K562 (cell line): ENCODE measurements around the gene LRP1B. TPM values are rescaled to one million over a fixed set of nuclear protein-coding genes. Genes with fewer than 3 reads are reported as not detected.

Experiments
- ATAC-seq: fragments of 200-7000 bp; cut with Tn5 transposase; 3 replicates; pipeline ENCODE4 v1.9.1; 2020; ENCODE audit warnings: moderate library complexity
- BruUV-seq: library from RNA; stranded (reverse); fragments of 400-500 nt; replicated peaks from 2 replicates; lab custom pipeline; 2021; lab: Mats Ljungman, UMichigan
- CTCF ChIA-PET: fragments of 300-600 bp; formaldehyde crosslinking; extraction: SDS; loops from one replicate; lab custom pipeline; 2021; ENCODE audit warnings: low intra/inter-chr PET ratio; lab: Yijun Ruan, JAX
- POLR2A ChIA-PET: fragments of 300-600, 350-650 bp; sonication (Branson Sonifier 250); formaldehyde crosslinking; extraction: SDS; loops from one replicate; lab custom pipeline; 2021; ENCODE audit warnings: antibody characterized with exemption, inconsistent platforms; lab: Yijun Ruan, JAX
- DNase-seq, 4 experiments: peaks; one replicate each; pipeline versions ENCODE4 v3.0.0 to v3.0.0-alpha.2; 2011 to 2018; ENCODE audit warnings: low spot score in 3 of 4, mixed read lengths in 3 of 4; ENCODE audit errors: extremely low read depth in 1 of 4
- FAIRE-seq: peaks from 2 replicates; lab custom pipeline; 2011; peaks lifted over from hg19 to GRCh38; lab: Jason Lieb, UNC
- H2AFZ ChIP-seq: 2 replicates; pipeline ENCODE4 v1.6.0; 2011; ENCODE audit warnings: low read depth, low read length, control low read depth, inconsistent platforms
- H3K27ac ChIP-seq: fragments of 200-600 bp; 3 replicates; pipeline ENCODE4 v1.8.0; 2011; ENCODE audit warnings: low read depth, mild to moderate bottlenecking, control low read depth, inconsistent platforms, low read length, moderate library complexity, mixed read lengths; ENCODE audit errors: extremely low read depth
- H3K27me3 ChIP-seq, 2 experiments: fragments of 300-600 bp in 1 of 2; 2 replicates in 1 of 2; 3 replicates in 1 of 2; pipeline versions ENCODE4 v1.6.0 to v1.8.0; 2011; ENCODE audit warnings: inconsistent platforms in 2 of 2, low read length in 2 of 2, mild to moderate bottlenecking in 1 of 2, mixed read lengths in 1 of 2, moderate library complexity in 1 of 2; ENCODE audit not compliant: control insufficient read depth in 2 of 2, insufficient read depth in 2 of 2
- H3K36me3 ChIP-seq: fragments of 300-600 bp; 3 replicates; pipeline ENCODE4 v1.8.0; 2011; ENCODE audit warnings: mild to moderate bottlenecking, low read length, inconsistent platforms; ENCODE audit not compliant: control insufficient read depth, insufficient read depth
- H3K4me1 ChIP-seq, 2 experiments: fragments of 200-600 bp in 1 of 2; replicated peaks in 1 of 2; 2 replicates in 1 of 2; 3 replicates in 1 of 2; pipeline versions ENCODE4 v1.5.1 to v1.8.0; 2011; ENCODE audit warnings: inconsistent platforms in 2 of 2, low read length in 2 of 2, mild to moderate bottlenecking in 1 of 2, mixed read lengths in 1 of 2, moderate library complexity in 1 of 2; ENCODE audit not compliant: control insufficient read depth in 2 of 2, insufficient read depth in 2 of 2
- H3K4me2 ChIP-seq: 2 replicates; pipeline ENCODE4 v1.6.1; 2011; ENCODE audit warnings: low read length, control low read depth, inconsistent platforms, mixed read lengths; ENCODE audit not compliant: insufficient read depth
- H3K4me3 ChIP-seq: fragments of 200-600 bp; sonication (generic), shearing (Covaris generic); 2 replicates; pipeline ENCODE4 v1.5.1; 2016; ENCODE audit warnings: control low read depth, inconsistent platforms
- H3K79me2 ChIP-seq: fragments of 200-600 bp; 3 replicates; pipeline ENCODE4 v1.8.0; 2011; ENCODE audit warnings: low read length, inconsistent platforms; ENCODE audit not compliant: control insufficient read depth, insufficient read depth
- H3K9ac ChIP-seq, 2 experiments: 2 replicates each; pipeline versions ENCODE4 v1.6.0 to v1.6.1; 2011; ENCODE audit warnings: low read depth in 2 of 2, low read length in 2 of 2, control low read depth in 1 of 2, inconsistent platforms in 1 of 2, mild to moderate bottlenecking in 1 of 2, mixed read lengths in 1 of 2; ENCODE audit not compliant: insufficient read depth in 1 of 2
- H3K9me1 ChIP-seq: one replicate; pipeline ENCODE4 v1.6.0; 2011; ENCODE audit warnings: inconsistent platforms, mild to moderate bottlenecking, low read length, moderate library complexity; ENCODE audit not compliant: control insufficient read depth, insufficient read depth
- H3K9me3 ChIP-seq: replicated peaks from 2 replicates; pipeline ENCODE4 v1.5.1; 2011; ENCODE audit warnings: low read depth, low read length, inconsistent platforms; ENCODE audit not compliant: control insufficient read depth, insufficient read depth
- H4K20me1 ChIP-seq: replicated peaks from 2 replicates; pipeline ENCODE4 v1.6.1; 2011; ENCODE audit warnings: low read length, inconsistent platforms, mixed read lengths; ENCODE audit not compliant: control insufficient read depth, insufficient read depth
- POLR2A ChIP-seq: fragments of 450-650 bp; conservative IDR thresholded peaks from 2 replicates; pipeline ENCODE4 v1.6.1; 2016
- ZBTB11 ChIP-seq, 3 experiments: fragments of 200-800 bp in 1 of 3; fragments of 250-450 bp in 1 of 3; fragments of 450-650 bp in 1 of 3; sonication (Bioruptor Pico) in 1 of 3; sonication (Bioruptor generic) in 1 of 3; formaldehyde crosslinking in 1 of 3; IDR thresholded peaks; 2 replicates each; pipeline versions ENCODE4 v1.6.1 to v1.8.0; 2016 to 2022; ENCODE audit warnings: mild to moderate bottlenecking in 2 of 3, missing genetic modification characterization in 2 of 3, missing compliant biosample characterization in 1 of 3, moderate library complexity in 1 of 3
- ZBTB33 ChIP-seq: sonication (generic); formaldehyde crosslinking; IDR thresholded peaks from 2 replicates; pipeline ENCODE4 v1.8.1; 2023; ENCODE audit warnings: mild to moderate bottlenecking, missing genetic modification reagents
- WGBS: fragments of 100-300 bp; shearing (Covaris generic); methylation state at CpG from one replicate; pipeline ENCODE4 v1.1.6; 2016; ENCODE audit warnings: low coverage, mixed read lengths; ENCODE audit not compliant: insufficient coverage; ENCODE audit errors: missing lambda C conversion rate; 5-methylcytosine and 5-hydroxymethylcytosine counted together
- in situ Hi-C: fragments of 300-500 bp; cut with MboI; formaldehyde crosslinking; loops from 4 replicates; pipeline ENCODE4 v1.15.0; 2018; ENCODE audit warnings: inconsistent platforms, mixed read lengths
- intact Hi-C: fragments of 100-400 bp; cut with micrococcal nuclease; formaldehyde crosslinking; loops from 2 replicates; pipeline ENCODE4 v1.14.2; 2022
- polyA plus RNA-seq, 8 experiments: library from polyadenylated mRNA; depleted of rRNA in 4 of 8; stranded (reverse) in 5 of 8; unstranded in 3 of 8; fragments of >200 nt; fragmentation: Nextera tagmentation in 2 of 8; fragmentation: Illumina TruSeq in 1 of 8; extraction: Ambion mirVana in 2 of 8; extraction: Trizol in 1 of 8; gene quantifications; 2 replicates each; pipeline versions ENCODE4 v1.2.1 to v1.2.3, GENCODE V29; 2011 to 2014; ENCODE audit warnings: inconsistent platforms in 1 of 8, missing spikeins in 1 of 8
- total RNA-seq, 7 experiments: library from RNA; depleted of rRNA in 6 of 7; stranded (reverse); fragments of >200 nt in 6 of 7; fragmentation: Illumina TruSeq in 2 of 7; extraction: Trizol in 2 of 7; gene quantifications; 2 replicates each; pipeline versions ENCODE4 v1.2.1 to v1.2.3, GENCODE V29; 2011 to 2021; ENCODE audit warnings: low replicate concordance in 1 of 7

Gene LRP1B
- total and polyA plus RNA-seq, 9 of the 15 experiments (the other 6 are each of a cell fraction or from before 2014, with no cell fraction given): not detected

- Histone ChIP-seq H3K36me3 (no peaks in the 10 kb centered on the region), H3K4me1 (no peaks in the 10 kb centered on the region), H4K20me1 (no peaks in the 10 kb centered on the region), H3K27ac (no peak overlapping the region), H3K9me3 (no peaks in the 10 kb centered on the region; the same call in 1 of the 2 replicates)
- FAIRE-seq: no peak
- BruUV-seq: no TSS peak
- TF ChIP-seq ZBTB33 (no peak), ZBTB11 (CRISPR knock-in tag; IDR thresholded peaks at IDR 0.05) (no peak), POLR2A (no peak)
- TF ChIP-seq, all 486 proteins: peak for 0
- Histone ChIP-seq H3K27me3 (no peaks in the 10 kb centered on the region), H3K4me2 (no peak overlapping the region), H2AFZ (no peak overlapping the region), H3K4me3 (no peak overlapping the region), H3K9ac (no peak overlapping the region), H3K79me2 (no peaks in the 10 kb centered on the region), H3K9me1 (no peaks in the 10 kb centered on the region)
- intact Hi-C loops: no loop called here
- in situ Hi-C loops: no loop called here
- DNase-seq (no peak), ATAC-seq (no peak)
- 0% methylated on average over 9 of the region's 10 CpGs for WGBS
- ChIA-PET POLR2A (no interaction called here), CTCF (no interaction called here)
These were observed 866.0 kb downstream of the LRP1B start for GRCh38 chr2:141264848-141265247.
